Measurements from ENCODE around the gene STAU1.
"Not testable (repeated sequence)": the region's sequence is repeated elsewhere in the genome, so short reads cannot be mapped to it uniquely, and the experiment has no call there.

STAU1 gene

DNA sequence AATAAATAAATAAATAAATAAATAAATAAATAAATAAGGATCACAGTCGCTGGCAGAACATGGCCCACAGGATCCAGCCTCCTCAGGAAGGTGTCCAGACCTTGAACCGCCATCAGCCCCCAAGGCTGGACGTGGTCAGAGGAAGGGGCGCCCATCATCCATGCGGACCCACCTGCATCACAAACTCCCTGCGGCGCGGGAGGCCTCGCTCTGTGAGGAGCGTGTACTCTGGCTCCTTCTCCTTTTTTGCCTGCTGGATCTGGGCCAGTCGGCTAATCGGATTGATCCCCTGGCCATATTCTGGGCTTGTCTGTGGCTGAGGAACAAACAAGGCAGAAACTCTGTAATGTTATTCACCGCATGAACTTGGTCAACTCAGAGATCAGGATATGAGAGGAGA is 65.2 kb downstream of the STAU1 start:
- DNase-seq = no peak

DNA sequence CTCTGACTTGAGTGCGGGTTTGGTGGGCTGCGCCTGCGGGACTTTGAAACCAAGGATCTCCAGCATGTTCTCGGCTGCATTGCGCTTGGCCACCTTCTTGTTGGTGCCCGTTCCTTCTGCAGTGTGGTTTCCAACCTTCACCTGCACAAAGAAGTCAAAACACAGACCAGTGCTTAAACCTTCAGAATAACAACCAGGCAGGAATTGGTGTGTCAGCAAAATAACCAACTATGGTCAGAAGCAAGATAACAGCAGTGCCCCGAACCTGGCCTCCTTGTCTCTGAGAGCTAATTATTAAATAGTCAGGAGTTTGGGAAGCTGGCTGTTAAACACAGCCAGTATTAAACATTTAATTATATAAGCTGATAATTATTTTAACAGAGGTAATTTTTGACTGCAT is 68.1 kb downstream of the STAU1 start:
- DNase-seq = no peak

DNA sequence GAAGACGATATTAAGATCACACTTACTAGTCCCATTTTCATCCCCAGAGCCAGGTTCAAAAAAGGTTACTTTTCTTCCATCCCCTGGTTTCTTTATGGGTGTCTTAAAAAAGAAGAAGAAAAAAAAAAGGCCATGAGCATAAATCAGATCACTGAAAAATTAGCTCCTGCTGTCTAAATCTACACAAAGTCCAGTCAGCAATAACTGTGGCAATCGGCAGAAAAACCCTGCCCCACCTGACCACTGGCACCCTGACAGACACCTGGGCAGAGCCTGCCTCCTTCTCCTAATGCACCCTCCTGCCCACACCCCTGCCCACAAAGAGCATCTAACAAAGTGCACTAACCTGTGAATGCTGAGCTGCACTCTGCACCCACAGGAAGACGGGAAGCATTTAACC is 69.8 kb downstream of the STAU1 start:
- DNase-seq = no peak

DNA sequence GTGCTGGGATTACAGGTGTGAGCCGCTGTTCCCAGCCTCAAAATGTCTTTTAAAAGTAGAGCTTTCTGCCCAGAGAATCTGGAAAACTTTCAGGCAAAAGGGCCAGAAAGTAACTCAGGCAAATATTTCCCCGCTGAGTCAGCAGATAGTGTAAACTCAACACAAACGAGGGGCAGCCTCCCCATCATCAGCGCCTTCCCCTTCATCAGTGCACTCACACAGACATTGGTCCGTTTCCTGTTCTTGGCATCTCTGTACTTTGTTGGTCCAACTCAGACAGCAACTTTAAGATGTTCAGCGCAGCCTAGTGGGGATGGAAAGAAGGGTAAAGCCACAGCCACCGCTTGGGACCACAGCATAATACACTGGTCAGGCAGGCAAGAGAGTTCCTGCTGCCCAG is 72.6 kb downstream of the STAU1 start:
- DNase-seq = no peak

DNA sequence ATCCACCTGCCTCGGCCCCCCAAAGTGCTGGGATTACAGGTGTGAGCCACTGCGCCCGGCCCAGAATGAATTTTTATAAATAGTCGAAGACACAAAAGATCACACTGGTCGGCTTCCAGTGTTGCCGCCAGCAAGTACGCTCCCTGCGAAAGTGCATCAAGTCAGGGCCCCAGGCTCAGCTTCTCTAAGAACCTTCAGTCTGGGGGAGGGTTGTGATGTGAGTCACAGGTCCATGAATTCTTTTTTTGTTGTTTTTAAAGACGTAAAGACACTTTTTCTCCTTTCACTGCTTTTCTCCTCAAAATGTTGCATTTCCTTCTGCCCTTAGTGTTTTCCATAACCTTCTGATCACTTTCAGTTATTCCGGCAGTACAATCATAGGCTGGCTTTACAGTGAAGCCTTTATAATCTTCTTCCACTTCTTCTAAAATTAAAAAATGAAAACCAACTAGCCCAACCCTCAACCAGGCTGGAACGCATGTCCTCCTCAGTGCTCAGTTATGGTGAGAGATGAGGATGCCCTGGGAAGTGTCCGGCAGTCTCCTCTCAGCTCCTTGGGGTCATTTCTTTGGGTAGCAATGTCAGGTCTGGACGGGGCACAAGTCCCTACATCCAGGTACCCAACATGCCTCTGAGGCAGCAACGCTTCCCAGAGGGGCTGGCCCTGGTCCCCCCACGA is 75.4 kb downstream of the STAU1 start:
- DNase-seq = no peak

DNA sequence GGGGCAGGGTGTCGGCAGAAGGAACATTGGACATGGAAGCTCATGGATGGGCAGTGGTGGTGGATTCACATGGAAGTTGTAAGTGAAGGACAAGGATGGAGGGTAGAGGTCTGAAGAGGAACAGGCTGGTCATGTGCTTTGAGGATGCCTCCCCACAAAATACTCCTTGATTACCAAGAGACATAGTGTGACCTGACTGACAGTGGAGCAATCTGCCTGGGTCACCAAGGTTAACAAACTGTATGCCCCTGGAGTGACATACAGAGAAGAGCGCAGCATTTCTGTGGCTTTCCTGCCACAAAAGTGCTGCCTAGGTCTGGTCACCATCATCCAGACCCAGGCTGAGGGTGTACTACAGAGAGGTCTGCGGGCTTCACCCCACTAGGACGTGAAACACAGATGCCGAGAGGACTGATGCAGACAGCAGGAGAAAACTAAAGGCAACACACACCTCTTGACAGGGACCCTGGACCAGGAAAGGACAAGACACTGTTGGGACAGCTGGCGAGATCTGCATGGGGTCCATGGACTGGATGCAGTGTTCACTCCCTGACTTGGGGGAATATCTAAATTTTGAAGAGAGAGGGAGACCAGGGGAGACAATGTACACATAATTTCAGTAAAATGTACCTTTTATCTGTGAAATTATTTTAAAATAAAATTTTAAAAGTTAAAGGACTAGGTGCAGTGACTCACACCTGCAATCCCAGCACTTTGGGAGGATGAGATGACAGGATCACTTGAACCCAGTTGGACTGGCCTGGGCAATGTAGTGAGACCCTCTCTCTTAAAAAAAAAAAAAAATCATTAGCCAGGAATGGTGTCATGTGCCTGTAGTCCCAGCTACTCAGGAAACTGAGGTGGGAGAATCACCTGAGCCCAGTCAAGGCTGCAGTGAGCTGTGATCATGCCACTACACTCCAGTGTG is 77.1 kb downstream of the STAU1 start:
- DNase-seq = no peak

DNA sequence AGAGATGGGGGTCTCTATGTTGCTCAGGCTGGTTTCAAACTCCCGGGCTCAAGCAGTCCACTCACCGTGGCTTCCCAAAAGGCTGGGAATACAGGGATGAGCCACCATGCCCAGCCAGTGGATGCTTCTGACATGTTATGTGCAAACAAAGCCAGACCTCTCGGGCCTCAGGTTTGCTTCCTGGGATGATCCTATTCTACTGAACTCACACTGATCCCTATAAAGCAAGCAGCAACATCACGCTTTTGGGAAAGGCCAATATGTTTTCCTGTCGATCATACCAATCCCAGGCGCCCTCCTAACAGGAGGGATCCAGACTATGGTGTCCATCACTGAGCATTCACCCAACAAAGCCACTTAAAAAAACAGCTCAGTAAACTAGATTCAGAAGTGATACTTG is 81.8 kb downstream of the STAU1 start:
- no peak for DNase-seq

DNA sequence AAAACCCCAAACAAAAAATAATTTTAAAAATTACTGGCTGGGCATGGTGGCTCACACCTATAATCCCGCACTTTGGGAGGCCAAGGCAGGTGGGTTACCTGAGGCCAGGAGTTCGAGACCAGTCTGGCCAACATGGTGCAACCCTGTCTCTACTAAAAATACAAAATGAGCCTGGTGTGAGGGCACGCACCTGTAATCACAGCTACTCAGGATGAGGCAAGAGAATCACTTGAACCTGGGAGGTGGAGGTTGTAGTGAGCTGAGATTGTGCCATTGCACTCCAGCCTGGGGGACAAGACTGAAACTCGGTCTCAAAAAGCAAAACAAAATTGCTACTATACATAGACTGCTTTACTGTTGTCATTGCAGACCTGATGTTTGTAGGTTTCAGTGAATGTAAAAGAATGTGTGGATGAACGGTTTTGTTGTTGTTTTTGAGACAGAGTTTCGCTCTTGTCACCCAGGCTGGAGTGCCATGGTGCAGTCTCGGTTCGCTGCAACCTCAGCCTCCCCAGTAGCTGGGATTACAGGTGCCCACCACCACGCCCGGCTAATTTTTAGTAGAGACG is 83.1 kb downstream of the STAU1 start:
- DNase-seq = not testable (repeated sequence)

DNA sequence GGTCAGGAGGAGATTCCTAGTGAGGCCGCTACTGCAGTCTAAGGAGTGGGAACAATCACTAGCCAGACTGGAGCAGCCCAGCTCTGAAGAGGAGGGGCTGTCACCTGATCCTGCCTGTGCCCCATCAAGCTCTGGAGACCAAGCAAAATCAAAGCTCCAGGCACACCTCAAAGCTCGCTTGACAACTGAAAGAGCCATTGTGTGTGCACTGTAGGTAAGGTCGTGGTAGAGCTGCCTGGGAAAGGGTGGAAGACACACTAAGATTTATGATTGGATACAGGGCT is 83.8 kb downstream of the STAU1 start:
- DNase-seq = no peak

DNA sequence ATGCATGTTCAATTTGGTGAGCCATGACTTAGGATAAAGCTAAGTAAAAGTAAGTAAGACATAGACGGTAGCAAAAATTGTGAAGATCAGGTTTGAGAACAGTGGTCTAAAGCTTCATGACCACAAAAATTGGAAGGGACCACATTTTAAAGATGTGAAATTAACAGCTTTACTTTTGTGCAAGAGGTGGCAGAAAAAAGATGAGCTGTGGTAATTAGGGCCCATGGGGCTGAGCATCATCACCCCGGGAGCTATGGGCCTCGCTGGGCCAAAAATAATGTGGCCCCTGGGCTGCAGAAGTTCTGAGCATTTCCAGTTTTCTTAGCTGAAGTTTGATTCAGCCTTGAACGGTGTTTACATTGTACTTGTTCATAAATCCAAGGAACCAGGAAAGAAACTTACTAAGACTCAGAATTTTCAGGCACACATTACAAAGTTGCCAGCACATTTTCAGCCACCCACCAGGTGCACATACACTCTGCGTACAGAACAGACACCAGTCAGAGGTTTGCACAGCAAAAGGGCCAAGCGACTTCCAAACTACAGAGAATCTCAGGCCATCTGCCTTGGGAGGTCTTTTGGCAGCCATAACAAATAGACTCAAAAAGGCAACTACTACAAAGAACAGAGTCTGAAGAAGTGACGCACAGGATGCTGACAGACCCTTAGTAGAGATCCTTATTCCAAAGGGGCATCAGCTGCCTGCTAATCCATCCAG is 84.3 kb downstream of the STAU1 start:
- DNase-seq = no peak

DNA sequence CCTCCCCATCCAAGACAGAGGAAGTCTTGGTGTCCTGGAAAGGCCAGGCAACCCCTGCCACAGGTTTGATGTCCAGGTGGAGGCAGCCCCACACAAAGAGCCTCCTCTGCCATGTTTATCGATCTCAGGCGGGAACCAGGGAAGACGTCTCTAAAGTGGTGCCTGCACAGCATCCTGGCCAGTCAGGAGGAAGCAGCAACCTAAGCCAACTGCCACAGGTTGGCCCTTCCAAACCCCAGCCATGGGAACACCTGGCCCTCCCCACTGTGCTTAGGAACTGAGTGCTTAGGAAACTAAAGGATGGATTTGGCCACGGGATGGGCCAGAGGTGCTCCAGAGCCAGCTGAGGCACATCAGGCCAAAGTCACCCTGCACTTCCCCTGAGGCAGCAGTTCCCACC is 85.1 kb downstream of the STAU1 start:
- no peak for DNase-seq

DNA sequence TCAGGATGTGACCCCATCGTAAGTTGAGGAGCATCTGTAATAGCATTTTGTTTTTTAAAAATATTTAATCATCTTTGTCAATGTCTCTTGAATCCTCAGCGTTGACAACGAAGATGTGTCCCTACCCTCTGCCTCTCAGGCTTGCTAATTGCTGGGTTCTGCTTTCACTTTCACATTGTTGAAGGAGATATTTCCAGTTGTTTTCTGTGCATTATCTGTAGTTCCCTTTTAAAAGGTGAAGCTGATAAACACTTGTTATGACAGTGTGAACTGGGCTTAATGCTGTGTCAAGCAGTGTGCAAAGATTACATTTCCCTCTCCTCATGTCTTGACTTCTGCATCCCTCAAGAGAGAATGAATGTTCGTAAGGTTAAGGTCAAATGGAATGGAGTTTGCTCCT is 87.2 kb downstream of the STAU1 start:
- no peak for DNase-seq

DNA sequence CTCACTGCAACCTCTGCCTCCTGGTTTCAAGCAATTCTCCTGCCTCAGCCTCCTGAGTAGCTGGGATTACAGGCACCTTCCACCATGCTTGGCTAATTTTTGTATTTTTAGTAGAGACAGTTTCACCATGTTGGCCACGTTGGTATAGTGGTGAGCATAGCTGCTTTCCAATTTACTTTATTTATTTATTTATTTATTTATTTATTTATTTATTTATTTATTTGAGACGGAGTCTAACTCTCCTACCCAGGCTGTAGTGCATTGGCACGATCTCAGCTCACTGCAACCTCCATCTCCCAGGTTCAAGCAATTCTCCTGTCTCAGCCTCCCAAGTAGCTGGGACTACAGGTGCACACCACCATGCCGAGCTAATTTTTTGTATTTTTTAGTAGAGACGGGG is 87.8 kb downstream of the STAU1 start:
- not testable (repeated sequence) for DNase-seq

DNA sequence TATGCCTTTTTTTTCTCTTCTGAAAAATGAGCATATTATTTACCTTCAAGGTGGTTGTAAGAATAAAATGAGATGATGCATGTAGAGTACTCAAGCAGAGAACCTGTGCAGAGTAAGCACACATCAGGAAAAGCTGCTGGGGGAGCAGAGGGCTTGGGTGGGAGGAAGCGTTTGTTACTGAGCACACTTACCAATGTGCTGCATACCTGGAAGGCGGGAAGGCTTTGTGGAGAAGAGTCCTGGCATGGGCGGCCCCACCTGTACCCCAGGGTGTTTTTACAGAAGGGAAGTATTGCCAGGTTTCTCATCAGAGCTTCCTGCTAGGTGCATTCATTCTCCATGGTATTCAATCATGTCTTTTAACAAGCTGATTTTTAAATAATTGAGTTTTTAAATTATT is 89.1 kb downstream of the STAU1 start:
- no peak for DNase-seq

DNA sequence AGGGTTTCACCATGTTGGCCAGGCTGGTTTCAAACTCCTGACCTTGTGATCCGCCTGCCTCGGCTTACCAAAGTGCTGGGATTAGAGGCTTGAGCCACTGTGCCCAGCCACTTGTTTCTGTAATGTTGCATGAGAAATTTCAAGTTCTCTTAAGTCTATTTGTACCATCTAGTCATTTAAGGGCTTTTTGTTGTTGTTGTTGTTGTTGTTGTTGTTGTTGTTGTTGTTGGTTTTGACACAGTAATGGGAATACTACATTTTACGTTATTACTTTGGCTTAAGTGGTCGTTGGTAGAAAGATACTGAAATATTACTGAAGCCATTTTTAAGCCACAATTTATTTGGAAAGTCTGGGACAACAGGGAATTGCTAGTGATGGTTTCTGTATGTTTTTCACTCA is 90.0 kb downstream of the STAU1 start:
- DNase-seq = no peak

DNA sequence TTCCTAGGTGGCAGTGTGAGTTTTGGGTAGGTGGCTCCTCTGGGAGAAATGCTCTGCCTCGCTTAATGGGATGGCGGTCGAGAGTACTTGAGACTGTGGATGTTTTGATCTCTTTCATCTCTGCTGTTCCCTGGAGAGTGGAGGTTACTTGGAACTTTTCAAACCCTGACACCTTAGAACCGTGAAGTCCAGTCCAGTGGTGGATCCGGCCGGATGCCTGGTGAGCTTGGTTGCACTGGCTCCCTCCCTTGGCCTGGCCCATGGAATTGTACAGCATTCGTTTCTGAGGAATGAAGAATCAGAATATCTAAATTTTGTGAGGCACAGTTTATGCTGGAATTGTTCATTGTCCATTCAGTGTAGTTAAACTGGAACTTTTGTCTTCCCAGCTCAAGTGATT is 91.0 kb downstream of the STAU1 start:
- no peak for DNase-seq

DNA sequence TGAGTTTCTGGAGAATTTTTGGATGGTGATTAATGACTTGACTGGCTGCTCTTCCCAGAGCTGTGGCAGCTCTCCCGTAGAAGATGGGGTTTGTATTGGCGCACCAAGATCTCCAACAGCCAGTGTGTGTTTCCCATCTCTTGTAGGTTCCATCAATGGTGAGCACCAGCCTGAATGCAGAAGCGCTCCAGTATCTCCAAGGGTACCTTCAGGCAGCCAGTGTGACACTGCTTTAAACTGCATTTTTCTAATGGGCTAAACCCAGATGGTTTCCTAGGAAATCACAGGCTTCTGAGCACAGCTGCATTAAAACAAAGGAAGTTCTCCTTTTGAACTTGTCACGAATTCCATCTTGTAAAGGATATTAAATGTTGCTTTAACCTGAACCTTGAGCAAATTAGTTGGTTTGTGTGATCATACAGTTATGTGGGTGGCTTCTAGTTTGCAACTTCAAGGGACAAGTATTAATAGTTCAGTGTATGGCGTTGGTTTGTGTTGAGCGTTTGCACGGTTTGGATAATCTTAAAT is 91.9 kb downstream of the STAU1 start:
- DNase-seq = no peak

DNA sequence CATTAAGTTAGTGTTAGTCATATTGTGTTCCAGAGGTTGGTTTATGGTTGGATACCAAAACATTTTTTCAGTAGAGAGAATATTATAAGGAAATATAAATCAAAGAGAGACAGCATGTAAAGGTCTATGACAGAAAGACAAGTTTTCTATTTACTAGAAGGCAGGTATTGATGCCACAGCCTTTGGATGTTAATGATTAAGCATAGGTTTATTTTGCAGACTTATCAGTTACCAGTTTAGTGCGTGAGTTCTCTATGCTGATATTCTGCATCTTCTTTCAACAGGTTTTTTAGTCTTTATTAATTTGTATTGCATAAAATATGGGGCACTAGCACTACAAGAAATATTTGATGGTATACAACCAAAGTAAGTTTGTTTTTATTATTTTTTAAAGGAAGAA is 96.4 kb downstream of the STAU1 start:
- no peak for DNase-seq

DNA sequence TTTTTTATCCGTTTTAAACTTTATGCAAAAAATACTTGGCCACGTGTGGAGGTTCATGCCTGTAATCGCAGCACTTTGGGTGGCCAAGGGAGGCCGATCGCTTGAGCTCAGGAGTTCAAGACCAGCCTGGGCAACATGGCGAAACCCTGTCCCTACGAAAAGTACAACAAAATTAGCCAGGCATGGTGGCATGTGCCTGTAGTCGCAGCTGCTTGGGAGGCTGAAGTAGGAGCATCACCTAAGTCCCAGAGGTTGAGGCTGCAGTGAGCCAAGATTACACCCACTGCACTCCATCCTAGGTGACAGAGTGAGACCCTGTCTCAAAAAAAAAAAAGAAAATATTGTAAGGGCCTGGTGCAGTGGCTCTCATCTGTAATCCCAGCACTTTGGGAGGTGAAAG is 97.0 kb downstream of the STAU1 start:
- DNase-seq = no peak

DNA sequence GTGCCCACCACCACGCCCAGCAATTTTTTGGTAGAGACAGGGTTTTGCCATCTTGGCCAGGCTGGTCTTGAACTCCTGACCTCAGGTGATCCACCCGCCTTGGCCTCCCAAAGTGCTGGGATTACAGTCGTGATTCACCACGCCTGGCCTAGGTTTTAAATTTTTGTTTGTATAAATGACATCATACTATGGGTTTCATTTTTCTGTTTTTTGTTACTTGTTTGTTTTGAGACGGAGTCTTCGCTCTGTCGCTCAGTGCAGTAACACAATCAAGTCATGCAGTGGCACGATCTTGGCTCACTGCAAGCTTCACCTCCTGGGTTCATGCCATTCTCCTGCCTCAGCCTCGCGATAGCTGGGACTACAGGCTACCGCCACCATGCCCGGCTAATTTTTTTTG is 105.8 kb downstream of the STAU1 start:
- not testable (repeated sequence) for DNase-seq

DNA sequence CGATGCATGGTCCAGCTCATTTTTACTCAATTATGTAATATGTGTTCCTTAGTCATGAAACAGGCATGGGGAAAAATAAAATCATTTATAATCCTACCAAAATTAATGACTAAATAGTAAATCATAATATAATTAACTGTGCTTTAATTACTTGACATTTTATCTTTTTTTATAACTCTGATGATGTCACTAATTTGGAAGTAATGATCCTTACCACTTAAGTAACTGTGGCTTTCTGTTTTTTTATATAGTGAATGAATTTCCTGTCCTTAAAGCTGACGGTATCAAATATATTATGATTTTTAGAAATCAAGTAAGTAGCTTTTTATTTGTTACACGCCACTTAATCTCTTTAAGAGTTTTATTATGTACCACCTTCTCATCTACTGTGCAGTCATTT is 109.8 kb downstream of the STAU1 start:
- DNase-seq = no peak

DNA sequence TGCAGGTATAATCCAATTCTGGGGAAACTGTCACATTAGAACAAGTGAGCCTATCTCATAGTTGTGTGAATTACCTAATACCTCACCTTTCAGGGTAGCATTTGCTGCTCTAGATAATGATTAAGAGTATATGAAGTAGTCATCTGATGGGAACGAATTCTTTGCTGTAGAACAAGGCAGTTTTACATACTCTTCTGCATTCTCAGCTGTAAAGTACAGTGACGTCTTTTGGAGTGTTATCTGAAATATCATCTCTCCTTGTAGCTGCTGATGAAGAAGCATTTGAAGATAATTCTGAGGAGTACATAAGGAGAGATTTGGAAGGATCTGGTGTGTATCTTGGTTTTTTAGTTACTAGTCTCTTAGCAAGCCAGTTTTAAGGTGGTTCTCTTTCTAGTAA is 113.6 kb downstream of the STAU1 start:
- no peak for DNase-seq
